ENCODE measurements around the gene REG4. TPM values are rescaled to one million over a fixed set of nuclear protein-coding genes. Genes with fewer than 3 reads are reported as not detected.
A peak's percentile ranks its signal among the peaks of the same experiment; 100 is the strongest.

REG4 gene
- total and polyA plus RNA-seq, 2 of the 13 experiments (the other 11 are each of a cell fraction or from before 2014, with no cell fraction given): not detected

- no TSS peak for BruUV-seq (replicated peaks)
- no peak overlapping the region for H3K4me3 ChIP-seq (replicated peaks in 1 of 3; ENCODE audit: insufficient read depth in 1 of 3, low read depth in 2 of 3, low read length in 3 of 3)
- no peak overlapping the region for H2AFZ ChIP-seq (ENCODE audit: low read length)
- DNase-seq (ENCODE audit: low spot score) (peak; percentile 87), ATAC-seq (peak; percentile 88), FAIRE-seq (peak; percentile 4)
- H3K4me1 ChIP-seq (ENCODE audit: insufficient read depth, low read length): peaks cover 48% of the 10 kb centered on the region
- peak overlapping the region; percentile 69 for H3K27ac ChIP-seq (ENCODE audit: extremely low read length, insufficient read depth, low read length)
- in situ Hi-C loops (cut with HindIII; ENCODE audit: extremely low pct_ligation_motif_present, low pct_unique_long_range_greater_than_20kb) (loop anchor here (10.0 kb wide), 1 partner anchor 48 kb away; no protein-coding TSS in a partner anchor), intact Hi-C loops (cut with micrococcal nuclease; ENCODE audit: unreplicated experiment) (no loop called here)
- peak overlapping the region; percentile 57 for H3K4me2 ChIP-seq (ENCODE audit: low read depth, low read length)
- H3K9me3 ChIP-seq (ENCODE audit: low read length): no peaks in the 10 kb centered on the region
- POLR2A ChIA-PET: interaction anchor here (1.2 kb wide), 1 partner anchor 37 kb away, joined by 3 read pairs; no protein-coding TSS in a partner anchor
- 0% methylated on average over 2 of the region's 2 CpGs for WGBS (ENCODE audit: low lambda C conversion rate)
- H4K20me1 ChIP-seq (ENCODE audit: insufficient read depth, low read length): no peaks in the 10 kb centered on the region
- no peaks in the 10 kb centered on the region for H3K79me2 ChIP-seq (ENCODE audit: insufficient read depth, low read length)
- H3K36me3 ChIP-seq (replicated peaks in 1 of 2; ENCODE audit: control insufficient read depth in 1 of 2, insufficient read depth in 2 of 2, low read length in 2 of 2): no peaks in the 10 kb centered on the region
- H3K9ac ChIP-seq (ENCODE audit: insufficient read depth, low read depth, low read length): no peak overlapping the region
- CTCF ChIA-PET (ENCODE audit: low intra/inter-chr PET ratio, low total read pairs): no interaction called here
- no peaks in the 10 kb centered on the region for H3K27me3 ChIP-seq (ENCODE audit: control insufficient read depth in 1 of 2, insufficient read depth in 2 of 2, low read length in 2 of 2)
- TF ChIP-seq PRDM4 (CRISPR knock-in tag; IDR thresholded peaks at IDR 0.05; ENCODE audit: borderline replicate concordance) (no peak), NCOA1 (CRISPR knock-in tag; IDR thresholded peaks at IDR 0.05) (no peak), CBFB (CRISPR knock-in tag; IDR thresholded peaks at IDR 0.05) (no peak), DPF2 (CRISPR knock-in tag; IDR thresholded peaks at IDR 0.05; ENCODE audit: borderline replicate concordance, low read depth) (peak; percentile 70; the same call in 1 of the 2 replicates), NPAS2 (CRISPR knock-in tag; IDR thresholded peaks at IDR 0.05; ENCODE audit: borderline replicate concordance) (no peak), MBNL3 (CRISPR knock-in tag; conservative IDR thresholded peaks at IDR 0.05) (no peak), TFDP1 (CRISPR knock-in tag; IDR thresholded peaks at IDR 0.05; ENCODE audit: borderline replicate concordance) (no peak), ZNF580 (CRISPR knock-in tag; IDR thresholded peaks at IDR 0.05; ENCODE audit: borderline replicate concordance, low read depth) (no peak), ZNF704 (CRISPR knock-in tag; IDR thresholded peaks at IDR 0.05; ENCODE audit: borderline replicate concordance) (no peak), PHF20 (CRISPR knock-in tag; IDR thresholded peaks at IDR 0.05) (no peak), PBX3 (CRISPR knock-in tag; IDR thresholded peaks at IDR 0.05; ENCODE audit: borderline replicate concordance) (no peak), ZMAT5 (CRISPR knock-in tag; IDR thresholded peaks at IDR 0.05; ENCODE audit: borderline replicate concordance, low read depth) (no peak), ZBTB10 (CRISPR knock-in tag; IDR thresholded peaks at IDR 0.05; ENCODE audit: borderline replicate concordance) (no peak), DNMT1 (CRISPR knock-in tag; IDR thresholded peaks at IDR 0.05) (no peak), NFIC (IDR thresholded peaks at IDR 0.05; ENCODE audit: low read length) (peak; percentile 69)
Measured at GRCh38 chr1:119816407-119816806, 5.1 kb upstream of the REG4 start.

All from HepG2 (cell line).